RWPE2 (cell line): ENCODE measurements around the gene ZMIZ1.

Experiments
- ATAC-seq: fragments of 200-7000 bp; cut with Tn5 transposase; 3 replicates; pipeline ENCODE4 v1.9.1; 2021; ENCODE audit warnings: low read depth
- DNase-seq: peaks from one replicate; pipeline ENCODE4 v3.0.0-alpha.2; 2020; ENCODE audit warnings: low spot score
- H3K27ac ChIP-seq: fragments of 450-650 bp; 2 replicates; pipeline ENCODE4 v1.5.1; 2017; ENCODE audit warnings: mild to moderate bottlenecking; ENCODE audit not compliant: poor library complexity, severe bottlenecking
- H3K27me3 ChIP-seq: fragments of 250-450 bp; sonication (Bioruptor Pico); 2 replicates; pipeline ENCODE4 v1.5.1; 2021; ENCODE audit warnings: mild to moderate bottlenecking, moderate library complexity; ENCODE audit not compliant: insufficient read depth, poor library complexity, severe bottlenecking
- H3K36me3 ChIP-seq: fragments of 250-450 bp; sonication (Bioruptor Pico); 2 replicates; pipeline ENCODE4 v1.5.1; 2020; ENCODE audit warnings: low read depth, mild to moderate bottlenecking, moderate library complexity
- H3K4me1 ChIP-seq: fragments of 250-450 bp; sonication (Bioruptor Pico); 2 replicates; pipeline ENCODE4 v1.5.1; 2021; ENCODE audit warnings: mild to moderate bottlenecking, moderate library complexity; ENCODE audit not compliant: insufficient read depth, poor library complexity, severe bottlenecking
- H3K4me3 ChIP-seq: fragments of 250-450 bp; sonication (Bioruptor Pico); 2 replicates; pipeline ENCODE4 v1.5.1; 2021; ENCODE audit warnings: mild to moderate bottlenecking, moderate library complexity; ENCODE audit not compliant: severe bottlenecking
- H3K9me3 ChIP-seq: fragments of 250-450 bp; sonication (Bioruptor Pico); 2 replicates; pipeline ENCODE4 v1.5.1; 2021; ENCODE audit warnings: mild to moderate bottlenecking, moderate library complexity; ENCODE audit not compliant: severe bottlenecking
- CTCF ChIP-seq: fragments of 450-650 bp; IDR thresholded peaks from one replicate; pipeline ENCODE4 v1.5.1; 2017; ENCODE audit warnings: mild to moderate bottlenecking, moderate library complexity; ENCODE audit not compliant: poor library complexity, severe bottlenecking

Gene ZMIZ1

GRCh38 chr10:79249186-79250121 is 180.7 kb downstream of the ZMIZ1 start:
- no peaks in the 10 kb centered on the region for H3K9me3 ChIP-seq
- no peaks in the 10 kb centered on the region for H3K27me3 ChIP-seq
- no peak overlapping the region for H3K4me3 ChIP-seq
- ATAC-seq (no peak), DNase-seq (no peak)
- no peak overlapping the region for H3K27ac ChIP-seq
- H3K4me1 ChIP-seq: no peaks in the 10 kb centered on the region
- H3K36me3 ChIP-seq: no peaks in the 10 kb centered on the region
- no peak for TF ChIP-seq CTCF

- no peaks in the 10 kb centered on the region for H3K27me3 ChIP-seq
- H3K36me3 ChIP-seq: no peaks in the 10 kb centered on the region
- H3K4me3 ChIP-seq: no peak overlapping the region
- no peaks in the 10 kb centered on the region for H3K9me3 ChIP-seq
- H3K27ac ChIP-seq: no peak overlapping the region
- TF ChIP-seq CTCF: no peak
- no peaks in the 10 kb centered on the region for H3K4me1 ChIP-seq
- DNase-seq (no peak), ATAC-seq (no peak)
Measured at GRCh38 chr10:79250259-79250658, 181.5 kb downstream of the ZMIZ1 start.

- ATAC-seq (no peak), DNase-seq (no peak)
- no peaks in the 10 kb centered on the region for H3K9me3 ChIP-seq
- no peak overlapping the region for H3K4me3 ChIP-seq
- H3K27ac ChIP-seq: no peak overlapping the region
- no peaks in the 10 kb centered on the region for H3K4me1 ChIP-seq
- no peaks in the 10 kb centered on the region for H3K27me3 ChIP-seq
- H3K36me3 ChIP-seq: no peaks in the 10 kb centered on the region
- no peak for TF ChIP-seq CTCF
Measured at GRCh38 chr10:79252450-79252849, 183.7 kb downstream of the ZMIZ1 start.

GRCh38 chr10:79252971-79253370 is 184.2 kb downstream of the ZMIZ1 start:
- H3K9me3 ChIP-seq: no peaks in the 10 kb centered on the region
- no peak overlapping the region for H3K27ac ChIP-seq
- no peaks in the 10 kb centered on the region for H3K27me3 ChIP-seq
- DNase-seq (no peak), ATAC-seq (no peak)
- H3K4me3 ChIP-seq: no peak overlapping the region
- TF ChIP-seq CTCF: no peak
- no peaks in the 10 kb centered on the region for H3K4me1 ChIP-seq
- H3K36me3 ChIP-seq: no peaks in the 10 kb centered on the region

- Histone ChIP-seq H3K4me3 (no peak overlapping the region), H3K27ac (no peak overlapping the region), H3K9me3 (no peaks in the 10 kb centered on the region), H3K36me3 (no peaks in the 10 kb centered on the region), H3K4me1 (no peaks in the 10 kb centered on the region), H3K27me3 (no peaks in the 10 kb centered on the region)
- ATAC-seq (no peak), DNase-seq (no peak)
- no peak for TF ChIP-seq CTCF
Measured at GRCh38 chr10:79253704-79254103, 184.9 kb downstream of the ZMIZ1 start.
